ENCODE results near the gene CAPN9.
"Not testable (repeated sequence)": the region's sequence is repeated elsewhere in the genome, so short reads cannot be mapped to it uniquely, and the experiment has no call there.

CAPN9 gene

GRCh38 chr1:230766318-230766717, 19.1 kb downstream of the CAPN9 start:
- Histone ChIP-seq H3K27ac (ENCODE audit: low read depth, low read length) (no peak overlapping the region), H3K4me3 (ENCODE audit: low read depth in 1 of 2, low read length in 2 of 2) (no peak overlapping the region), H3K27me3 (ENCODE audit: control insufficient read depth in 1 of 2, insufficient read depth in 2 of 2, low read length in 2 of 2) (no peaks in the 10 kb centered on the region), H3K9me3 (ENCODE audit: low read length) (no peaks in the 10 kb centered on the region), H3K9ac (ENCODE audit: low read length) (no peak overlapping the region), H3K4me1 (ENCODE audit: insufficient read depth, low read length) (no peaks in the 10 kb centered on the region), H3K36me3 (ENCODE audit: insufficient read depth, low read length) (no peaks in the 10 kb centered on the region)

GRCh38 chr1:230767859-230768612, 20.8 kb downstream of the CAPN9 start:
- not testable (repeated sequence) for H3K27me3 ChIP-seq (ENCODE audit: control insufficient read depth in 1 of 2, insufficient read depth in 2 of 2, low read length in 2 of 2); H3K4me3 ChIP-seq (ENCODE audit: low read depth in 1 of 2, low read length in 2 of 2); H3K36me3 ChIP-seq (ENCODE audit: insufficient read depth, low read length); H3K9ac ChIP-seq (ENCODE audit: low read length); H3K9me3 ChIP-seq (ENCODE audit: low read length); H3K27ac ChIP-seq (ENCODE audit: low read depth, low read length); H3K4me1 ChIP-seq (ENCODE audit: insufficient read depth, low read length)

GRCh38 chr1:230768903-230769570, 21.8 kb downstream of the CAPN9 start:
- Histone ChIP-seq H3K9me3 (ENCODE audit: low read length) (no peaks in the 10 kb centered on the region), H3K36me3 (ENCODE audit: insufficient read depth, low read length) (no peaks in the 10 kb centered on the region), H3K27me3 (ENCODE audit: control insufficient read depth in 1 of 2, insufficient read depth in 2 of 2, low read length in 2 of 2) (no peaks in the 10 kb centered on the region), H3K9ac (ENCODE audit: low read length) (no peak overlapping the region), H3K27ac (ENCODE audit: low read depth, low read length) (no peak overlapping the region), H3K4me3 (ENCODE audit: low read depth in 1 of 2, low read length in 2 of 2) (no peak overlapping the region), H3K4me1 (ENCODE audit: insufficient read depth, low read length) (peaks cover 7% of the 10 kb centered on the region)

- Histone ChIP-seq H3K27me3 (ENCODE audit: control insufficient read depth in 1 of 2, insufficient read depth in 2 of 2, low read length in 2 of 2) (no peaks in the 10 kb centered on the region), H3K9me3 (ENCODE audit: low read length) (no peaks in the 10 kb centered on the region), H3K27ac (ENCODE audit: low read depth, low read length) (no peak overlapping the region)
These were observed 23.1 kb downstream of the CAPN9 start for GRCh38 chr1:230770317-230770716.

GRCh38 chr1:230771773-230772354, 24.7 kb downstream of the CAPN9 start:
- Histone ChIP-seq H3K4me3 (ENCODE audit: low read depth in 1 of 2, low read length in 2 of 2) (no peak overlapping the region), H3K36me3 (ENCODE audit: insufficient read depth, low read length) (no peaks in the 10 kb centered on the region), H3K9ac (ENCODE audit: low read length) (no peak overlapping the region), H3K9me3 (ENCODE audit: low read length) (no peaks in the 10 kb centered on the region), H3K4me1 (ENCODE audit: insufficient read depth, low read length) (peaks cover 7% of the 10 kb centered on the region), H3K27ac (ENCODE audit: low read depth, low read length) (no peak overlapping the region), H3K27me3 (ENCODE audit: control insufficient read depth in 1 of 2, insufficient read depth in 2 of 2, low read length in 2 of 2) (no peaks in the 10 kb centered on the region)

More at GRCh38 chr1:230770317-230770716, 23.1 kb downstream of the CAPN9 start:
- no peak overlapping the region for H3K9ac ChIP-seq (ENCODE audit: low read length)
- no peaks in the 10 kb centered on the region for H3K36me3 ChIP-seq (ENCODE audit: insufficient read depth, low read length)
- H3K4me1 ChIP-seq (ENCODE audit: insufficient read depth, low read length): peaks cover 7% of the 10 kb centered on the region
- H3K4me3 ChIP-seq (ENCODE audit: low read depth in 1 of 2, low read length in 2 of 2): no peak overlapping the region

- no peaks in the 10 kb centered on the region for H3K27me3 ChIP-seq (ENCODE audit: control insufficient read depth in 1 of 2, insufficient read depth in 2 of 2, low read length in 2 of 2)
- peaks cover 7% of the 10 kb centered on the region for H3K4me1 ChIP-seq (ENCODE audit: insufficient read depth, low read length)
- no peaks in the 10 kb centered on the region for H3K9me3 ChIP-seq (ENCODE audit: low read length)
- no peak overlapping the region for H3K9ac ChIP-seq (ENCODE audit: low read length)
- H3K36me3 ChIP-seq (ENCODE audit: insufficient read depth, low read length): no peaks in the 10 kb centered on the region
- peak overlapping the region in 1 of 2 donors; percentile 32 for H3K4me3 ChIP-seq (ENCODE audit: low read depth in 1 of 2, low read length in 2 of 2)
- no peak overlapping the region for H3K27ac ChIP-seq (ENCODE audit: low read depth, low read length)
These were observed 25.5 kb downstream of the CAPN9 start for GRCh38 chr1:230772457-230773395.

- no peak overlapping the region for H3K9ac ChIP-seq (ENCODE audit: low read length)
- H3K9me3 ChIP-seq (ENCODE audit: low read length): no peaks in the 10 kb centered on the region
- H3K4me1 ChIP-seq (ENCODE audit: insufficient read depth, low read length): peaks cover 7% of the 10 kb centered on the region
- peak overlapping the region in 1 of 2 donors; percentile 32 for H3K4me3 ChIP-seq (ENCODE audit: low read depth in 1 of 2, low read length in 2 of 2)
- no peak overlapping the region for H3K27ac ChIP-seq (ENCODE audit: low read depth, low read length)
- no peaks in the 10 kb centered on the region for H3K27me3 ChIP-seq (ENCODE audit: control insufficient read depth in 1 of 2, insufficient read depth in 2 of 2, low read length in 2 of 2)
- no peaks in the 10 kb centered on the region for H3K36me3 ChIP-seq (ENCODE audit: insufficient read depth, low read length)
These were observed 26.3 kb downstream of the CAPN9 start for GRCh38 chr1:230773396-230774033.

GRCh38 chr1:230778916-230779590, 31.9 kb downstream of the CAPN9 start:
- no peak overlapping the region for H3K4me3 ChIP-seq (ENCODE audit: low read depth in 1 of 2, low read length in 2 of 2)
- no peak overlapping the region for H3K27ac ChIP-seq (ENCODE audit: low read depth, low read length)
- no peak overlapping the region for H3K9ac ChIP-seq (ENCODE audit: low read length)
- H3K36me3 ChIP-seq (ENCODE audit: insufficient read depth, low read length): no peaks in the 10 kb centered on the region
- H3K4me1 ChIP-seq (ENCODE audit: insufficient read depth, low read length): no peaks in the 10 kb centered on the region
- H3K9me3 ChIP-seq (ENCODE audit: low read length): no peaks in the 10 kb centered on the region
- no peaks in the 10 kb centered on the region for H3K27me3 ChIP-seq (ENCODE audit: control insufficient read depth in 1 of 2, insufficient read depth in 2 of 2, low read length in 2 of 2)

GRCh38 chr1:230781131-230781530, 33.9 kb downstream of the CAPN9 start:
- no peaks in the 10 kb centered on the region for H3K36me3 ChIP-seq (ENCODE audit: insufficient read depth, low read length)
- H3K9me3 ChIP-seq (ENCODE audit: low read length): no peaks in the 10 kb centered on the region
- H3K4me1 ChIP-seq (ENCODE audit: insufficient read depth, low read length): no peaks in the 10 kb centered on the region
- H3K27ac ChIP-seq (ENCODE audit: low read depth, low read length): no peak overlapping the region
- H3K4me3 ChIP-seq (ENCODE audit: low read depth in 1 of 2, low read length in 2 of 2): no peak overlapping the region
- H3K9ac ChIP-seq (ENCODE audit: low read length): no peak overlapping the region
- H3K27me3 ChIP-seq (ENCODE audit: control insufficient read depth in 1 of 2, insufficient read depth in 2 of 2, low read length in 2 of 2): no peaks in the 10 kb centered on the region

- no peaks in the 10 kb centered on the region for H3K4me1 ChIP-seq (ENCODE audit: insufficient read depth, low read length)
- no peak overlapping the region for H3K27ac ChIP-seq (ENCODE audit: low read depth, low read length)
- H3K9ac ChIP-seq (ENCODE audit: low read length): no peak overlapping the region
- no peaks in the 10 kb centered on the region for H3K9me3 ChIP-seq (ENCODE audit: low read length)
- H3K4me3 ChIP-seq (ENCODE audit: low read depth in 1 of 2, low read length in 2 of 2): no peak overlapping the region
- no peaks in the 10 kb centered on the region for H3K27me3 ChIP-seq (ENCODE audit: control insufficient read depth in 1 of 2, insufficient read depth in 2 of 2, low read length in 2 of 2)
- no peaks in the 10 kb centered on the region for H3K36me3 ChIP-seq (ENCODE audit: insufficient read depth, low read length)
These were observed 34.4 kb downstream of the CAPN9 start for GRCh38 chr1:230781594-230781993.
